Adrenal gland (tissue), 12 donors: ENCODE data around the gene ARHGEF28. TPM values are rescaled to one million over a fixed set of nuclear protein-coding genes. Genes with fewer than 3 reads are reported as not detected.

Experiments
- DNase-seq, 7 donors: peaks; one replicate each; pipeline ENCODE4 v3.0.0-alpha.2; 2019 to 2020
- H3K27ac ChIP-seq, 5 donors: fragments of 200-600 bp; sonication (generic) in 4 of 5; 1 replicate in 3 of 5; 2 replicates in 2 of 5; pipeline versions ENCODE4 v1.5.1 to v1.8.0; 2016 to 2020; ENCODE audit warnings: mild to moderate bottlenecking in 1 of 5
- H3K27me3 ChIP-seq: fragments of 200-600 bp; 2 replicates; pipeline ENCODE4 v1.8.0; 2021
- H3K36me3 ChIP-seq, 2 donors: fragments of 200-600 bp; replicated peaks in 1 of 2; 1 replicate in 1 of 2; 2 replicates in 1 of 2; pipeline versions ENCODE4 v1.5.1 to v1.8.0; 2018 to 2022
- H3K4me1 ChIP-seq, 2 donors: fragments of 200-600 bp; replicated peaks in 1 of 2; 1 replicate in 1 of 2; 2 replicates in 1 of 2; pipeline versions ENCODE4 v1.5.1 to v1.8.0; 2018 to 2021
- H3K4me3 ChIP-seq, 4 donors: fragments of 200-600 bp; sonication (generic) in 3 of 4; one replicate each; pipeline ENCODE4 v1.5.1; 2016 to 2018
- H3K9me3 ChIP-seq, 3 donors: fragments of 200-600 bp; sonication (generic) in 1 of 3; replicated peaks in 1 of 3; 1 replicate in 2 of 3; 2 replicates in 1 of 3; pipeline versions ENCODE4 v1.5.1 to v1.8.0; 2016 to 2021
- CTCF ChIP-seq, 6 experiments: fragments of 450-650 bp in 4 of 6; fragments of 200-600 bp in 2 of 6; sonication (generic) in 1 of 6; IDR thresholded peaks; 1 replicate in 5 of 6; 2 replicates in 1 of 6; pipeline versions ENCODE4 v1.5.1 to v1.8.0; 2016 to 2021; ENCODE audit warnings: antibody characterized with exemption in 6 of 6, mild to moderate bottlenecking in 2 of 6, moderate library complexity in 1 of 6
- POLR2A ChIP-seq, 2 donors: fragments of 450-650 bp; IDR thresholded peaks; one replicate each; pipeline ENCODE4 v1.6.1; 2017; ENCODE audit warnings: antibody characterized with exemption in 2 of 2, mild to moderate bottlenecking in 2 of 2, moderate library complexity in 1 of 2
- WGBS, 4 donors: extraction: QIAGEN DNeasy Blood & Tissue Kit in 2 of 4; methylation state at CpG; one replicate each; pipeline versions ENCODE4 v1.1.5 to v1.1.7; 2013 to 2017; 5-methylcytosine and 5-hydroxymethylcytosine counted together
- intact Hi-C, 2 donors: fragments of 100-400 bp; cut with DNase I; formaldehyde crosslinking; loops; one replicate each; pipeline versions ENCODE4 v1.14.1 to v1.15.0; 2022 to 2023
- polyA plus RNA-seq, 3 donors: library from polyadenylated mRNA; stranded (reverse); fragments of 200-250 nt in 2 of 3; fragments of 350-450 nt in 1 of 3; fragmentation: Illumina TruSeq in 1 of 3; extraction: RNeasy Lipid Tissue Mini Kit (QIAGEN cat#74804) in 1 of 3; gene quantifications; one replicate each; pipeline ENCODE4 v1.2.3, GENCODE V29; 2013 to 2014
- total RNA-seq, 9 donors: library from RNA; depleted of rRNA in 4 of 9; stranded (reverse); fragments of >200 nt in 4 of 9; fragments of 120-200 nt in 1 of 9; fragmentation: NEBNext Ultra II Directional in 1 of 9; extraction: Animal tissue kit (Norgen Biotek cat#: 25700) in 1 of 9; gene quantifications; one replicate each; pipeline versions ENCODE4 v1.1.0 to v1.2.4, GENCODE V29; 2013 to 2023
- donor health status: healthy with polysubstance abuse.
- donor health status: Bipolar disorder and iron deficiency.
- donor health status: DM: yes; HTN: yes; CAD: no.
- donor health status: DM: no; HTN: no; CAD: no.
- donor health status: DM: no; HTN: no; CAD: no.
- donor health status: DM: yes; HTN: yes; CAD: no.

The ARHGEF28 gene
- total and polyA plus RNA-seq, 12 donors = 25.3 to 138 (median 42.4) TPM

DNA sequence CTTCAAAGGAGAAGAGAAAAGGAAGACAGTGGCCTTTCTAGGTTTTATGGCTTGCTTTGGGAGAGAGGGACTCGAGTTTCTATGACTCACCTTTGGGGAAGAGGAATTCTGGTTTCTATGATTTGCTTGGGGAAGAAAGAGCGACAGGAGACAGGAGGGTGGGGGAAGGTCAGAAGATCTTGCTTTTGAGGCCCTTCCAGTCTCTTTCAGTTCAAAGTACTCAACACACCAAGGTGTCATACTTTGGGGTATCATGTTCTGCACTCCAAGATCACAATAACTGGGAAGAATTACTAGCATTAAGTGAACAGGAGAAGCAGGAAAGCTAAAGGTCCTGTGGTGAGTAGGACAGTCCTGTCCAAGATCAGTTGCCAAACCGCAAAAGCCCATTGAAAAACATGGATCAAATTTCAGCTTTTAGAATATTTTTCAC is 324.5 kb downstream of the ARHGEF28 start:
- Histone ChIP-seq H3K36me3 (no peaks in the 10 kb centered on the region), H3K4me1 (no peaks in the 10 kb centered on the region), H3K27ac (no peak overlapping the region), H3K4me3 (no peak overlapping the region), H3K27me3 (no peaks in the 10 kb centered on the region), H3K9me3 (no peaks in the 10 kb centered on the region)
- TF ChIP-seq CTCF (IDR thresholded peaks at IDR 0.05) = no peak
- no peak for TF ChIP-seq POLR2A (IDR thresholded peaks at IDR 0.05)
- DNase-seq = no peak
- intact Hi-C loops = no loop called here
- 26 to 82% (median 59%) methylated on average over 3 of the region's 3 CpGs for WGBS, 4 donors

DNA sequence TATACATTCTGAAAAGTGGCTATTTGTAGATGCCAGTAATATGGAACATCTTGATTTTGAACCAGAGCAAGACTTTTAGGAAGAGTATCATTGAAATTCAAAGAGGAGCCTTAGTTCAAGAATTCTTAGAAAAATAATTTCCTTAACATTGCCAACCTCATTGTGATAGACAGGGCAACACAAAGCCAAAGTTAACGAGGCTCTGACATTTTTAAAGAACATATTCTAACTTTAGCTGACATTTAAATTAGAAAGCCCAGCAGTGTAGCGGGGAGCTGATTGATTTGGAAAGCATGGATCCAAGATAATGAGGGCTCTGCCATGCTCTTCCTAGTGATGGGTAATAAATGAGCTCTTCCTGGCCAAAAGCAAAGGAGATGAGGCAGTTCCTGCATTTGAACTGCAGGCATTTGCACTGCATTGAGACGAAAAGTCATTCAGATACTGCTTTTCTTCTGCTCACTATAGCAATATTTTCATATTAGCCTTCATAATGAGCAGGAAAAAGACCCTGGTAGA is 325.0 kb downstream of the ARHGEF28 start:
- H3K4me1 ChIP-seq = no peaks in the 10 kb centered on the region
- H3K36me3 ChIP-seq = no peaks in the 10 kb centered on the region
- H3K27ac ChIP-seq = no peak overlapping the region
- no peak overlapping the region for H3K4me3 ChIP-seq
- DNase-seq = no peak
- no peaks in the 10 kb centered on the region for H3K9me3 ChIP-seq
- WGBS, 4 donors = 87 to 91% (median 90%) methylated on average over 3 of the region's 3 CpGs
- no peak for TF ChIP-seq CTCF (IDR thresholded peaks at IDR 0.05)
- no peak for TF ChIP-seq POLR2A (IDR thresholded peaks at IDR 0.05)
- intact Hi-C loops = no loop called here
- H3K27me3 ChIP-seq = no peaks in the 10 kb centered on the region

DNA sequence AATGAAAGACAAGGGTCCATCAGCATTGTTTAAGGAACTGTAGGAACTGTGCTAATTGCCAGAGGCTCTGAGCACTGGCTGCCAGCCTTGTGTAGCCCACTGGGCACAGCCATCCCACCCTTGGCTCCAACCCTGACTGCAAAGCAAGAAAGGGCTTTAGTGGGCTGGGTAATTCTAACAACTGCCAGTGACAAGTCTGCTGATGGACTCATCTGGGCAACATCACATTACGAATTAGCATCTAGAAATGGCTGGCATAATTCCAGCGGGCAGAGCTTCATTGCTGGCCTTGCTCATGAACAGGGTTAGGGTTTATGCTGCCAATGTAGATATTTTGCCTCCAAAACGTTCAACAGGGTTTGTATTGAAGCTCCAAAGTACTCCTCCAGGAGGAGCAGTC is 326.9 kb downstream of the ARHGEF28 start:
- no peak for DNase-seq

GRCh38 chr5:73954381-73954780 is 328.4 kb downstream of the ARHGEF28 start:
- intact Hi-C loops = no loop called here
- WGBS, 4 donors = 79 to 93% (median 85%) methylated on average over 2 of the region's 2 CpGs
- Histone ChIP-seq H3K9me3 (no peaks in the 10 kb centered on the region), H3K4me1 (no peaks in the 10 kb centered on the region), H3K36me3 (no peaks in the 10 kb centered on the region), H3K27me3 (no peaks in the 10 kb centered on the region), H3K27ac (no peak overlapping the region), H3K4me3 (no peak overlapping the region)
- no peak for DNase-seq
- TF ChIP-seq POLR2A (IDR thresholded peaks at IDR 0.05) (no peak), CTCF (IDR thresholded peaks at IDR 0.05) (no peak)

More for the DNA sequence above, 326.9 kb downstream of the ARHGEF28 start:
- no peak overlapping the region for H3K4me3 ChIP-seq
- no peak overlapping the region for H3K27ac ChIP-seq
- 52 to 80% (median 58%) methylated on average over 3 of the region's 3 CpGs for WGBS, 4 donors
- H3K9me3 ChIP-seq = no peaks in the 10 kb centered on the region
- intact Hi-C loops = no loop called here
- H3K27me3 ChIP-seq = no peaks in the 10 kb centered on the region
- TF ChIP-seq CTCF (IDR thresholded peaks at IDR 0.05) (no peak), POLR2A (IDR thresholded peaks at IDR 0.05) (no peak)
- no peaks in the 10 kb centered on the region for H3K4me1 ChIP-seq
- no peaks in the 10 kb centered on the region for H3K36me3 ChIP-seq
